Activated T-cell treated with anti-CD3 and anti-CD28 coated beads, Interleukin-2, amount 50 U/mL, for 4 hours (primary cell): Measurements from ENCODE around the gene ELMO1. TPM values are rescaled to one million over a fixed set of nuclear protein-coding genes. Genes with fewer than 3 reads are reported as not detected.

Source experiments
- ATAC-seq, 2 donors: fragments of 200-7000 bp; cut with Tn5 transposase; one replicate each; pipeline ENCODE4 v1.10.0; 2021
- DNase-seq: peaks from one replicate; pipeline ENCODE4 v3.0.0-alpha.2; 2020
- H3K27me3 Mint-ChIP-seq: one replicate; pipeline ENCODE4 v1.8.0; 2021; ENCODE audit warnings: low read depth, mixed read lengths
- H3K36me3 Mint-ChIP-seq: one replicate; pipeline ENCODE4 v1.8.0; 2022; ENCODE audit warnings: mixed read lengths; ENCODE audit not compliant: insufficient read depth
- H3K4me1 Mint-ChIP-seq: one replicate; pipeline ENCODE4 v1.8.0; 2021; ENCODE audit warnings: low read depth, mixed read lengths
- H3K4me3 Mint-ChIP-seq: one replicate; pipeline ENCODE4 v1.8.0; 2021; ENCODE audit warnings: mild to moderate bottlenecking, moderate library complexity, mixed read lengths
- H3K9me3 Mint-ChIP-seq: one replicate; pipeline ENCODE4 v1.8.0; 2021; ENCODE audit warnings: mixed read lengths
- total RNA-seq, 3 donors: library from RNA; stranded (reverse); gene quantifications; one replicate each; pipeline ENCODE4 v1.2.1, GENCODE V29; 2021

ELMO1 gene
- total RNA-seq, 3 donors from 2014 or later: 117 to 137 (median 118) TPM

DNA sequence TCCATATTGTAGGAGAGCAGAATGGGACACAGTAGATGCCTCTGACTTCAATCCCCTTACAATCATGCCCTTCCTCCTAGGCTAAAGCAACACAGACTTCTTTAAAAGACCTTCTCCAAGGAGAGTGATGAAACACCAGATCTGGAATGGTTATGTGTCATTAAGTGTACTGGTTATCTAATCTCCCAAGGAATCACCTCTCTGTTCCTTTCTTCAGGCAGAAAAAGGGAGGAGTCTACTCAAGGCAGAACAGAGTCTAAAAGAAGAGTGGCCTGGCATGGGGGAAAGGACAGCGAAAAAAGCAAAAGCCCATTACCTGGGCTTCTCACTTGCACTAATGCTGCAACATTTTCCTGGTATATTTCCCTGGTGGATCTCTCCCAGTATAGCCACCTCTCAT lies 2.9 kb downstream of the ELMO1 start:
- H3K36me3 Mint-ChIP-seq: peaks cover 20% of the 10 kb centered on the region
- H3K27me3 Mint-ChIP-seq: no peaks in the 10 kb centered on the region
- DNase-seq: no peak
- H3K9me3 Mint-ChIP-seq: no peaks in the 10 kb centered on the region
- peaks cover 79% of the 10 kb centered on the region for H3K4me1 Mint-ChIP-seq
- ATAC-seq: no peak
- peak overlapping the region; percentile 95 for H3K4me3 Mint-ChIP-seq

DNA sequence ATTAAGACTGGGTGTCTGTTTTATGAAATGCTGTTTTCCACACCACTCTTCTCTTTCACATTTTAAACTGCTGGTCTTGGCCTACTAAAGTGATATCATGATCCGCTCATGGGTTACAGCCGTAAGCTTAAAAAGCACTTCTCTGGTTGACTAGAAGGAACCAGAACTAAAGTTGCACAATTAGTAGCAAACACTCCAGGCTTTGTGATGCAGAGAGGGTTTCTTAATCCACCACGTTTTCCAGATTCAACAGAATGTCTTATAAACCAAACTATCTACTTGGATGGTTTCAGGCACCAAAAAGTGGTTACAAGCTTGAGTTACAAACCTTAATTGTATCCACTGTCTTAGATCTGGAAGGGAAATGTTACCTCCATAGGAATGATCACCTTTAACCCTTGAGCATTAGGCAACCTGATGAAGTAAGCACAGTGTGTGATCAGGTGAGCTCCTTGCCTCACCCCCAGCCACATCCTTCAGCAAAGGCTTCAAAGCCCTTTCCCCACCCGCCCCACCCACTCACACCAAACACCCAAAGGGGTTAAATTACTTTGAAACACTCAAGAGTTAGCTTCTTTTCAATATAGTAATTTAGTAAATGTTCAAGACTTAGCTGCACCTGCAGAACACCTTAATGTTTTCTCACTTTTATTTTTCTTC lies 3.5 kb downstream of the ELMO1 start:
- peaks cover 20% of the 10 kb centered on the region for H3K36me3 Mint-ChIP-seq
- no peaks in the 10 kb centered on the region for H3K9me3 Mint-ChIP-seq
- H3K4me3 Mint-ChIP-seq: no peak overlapping the region
- DNase-seq (no peak), ATAC-seq (no peak)
- no peaks in the 10 kb centered on the region for H3K27me3 Mint-ChIP-seq
- peaks cover 81% of the 10 kb centered on the region for H3K4me1 Mint-ChIP-seq

DNA sequence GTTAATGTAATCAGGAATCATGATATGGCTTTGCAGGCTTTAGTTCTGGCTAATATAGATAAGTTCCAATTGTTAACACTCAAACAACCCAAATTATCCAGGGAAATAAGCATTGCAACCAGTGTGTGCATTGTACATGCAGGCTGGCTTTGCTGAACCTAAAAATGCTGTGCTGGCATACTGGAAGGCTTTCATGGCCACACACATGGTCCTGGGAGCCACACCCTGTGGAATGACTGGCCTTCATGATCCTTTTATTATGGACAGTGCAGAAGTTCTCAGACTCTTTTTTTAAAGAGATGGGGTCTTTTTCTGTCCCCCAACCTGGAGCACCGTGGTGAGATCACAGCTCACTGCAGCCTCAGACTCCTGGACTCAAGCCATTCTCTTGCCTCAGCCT lies 5.0 kb downstream of the ELMO1 start:
- Mint-ChIP-seq H3K27me3 (no peaks in the 10 kb centered on the region), H3K4me1 (peaks cover 82% of the 10 kb centered on the region), H3K4me3 (no peak overlapping the region), H3K9me3 (no peaks in the 10 kb centered on the region), H3K36me3 (peaks cover 22% of the 10 kb centered on the region)
- ATAC-seq (no peak), DNase-seq (no peak)

DNA sequence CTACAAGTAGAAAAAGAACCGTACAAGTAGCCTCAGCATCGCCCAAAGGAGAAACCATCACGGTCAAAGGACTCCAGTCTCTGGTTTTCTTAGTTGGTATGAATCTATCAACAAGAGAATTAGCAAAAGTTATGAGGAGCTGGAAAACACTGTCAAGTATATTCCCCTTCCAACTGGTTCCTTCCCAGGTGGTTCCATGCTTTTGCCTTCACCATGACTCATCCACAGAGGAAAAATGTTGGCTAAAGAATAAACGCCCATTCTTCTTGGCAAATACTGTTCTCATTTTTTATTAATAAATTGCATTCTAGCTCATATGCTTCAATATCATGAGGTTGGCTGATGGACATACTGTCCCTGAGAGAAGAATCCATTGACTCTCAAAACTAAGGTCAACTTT lies 6.4 kb downstream of the ELMO1 start:
- no peak overlapping the region for H3K4me3 Mint-ChIP-seq
- no peaks in the 10 kb centered on the region for H3K27me3 Mint-ChIP-seq
- peaks cover 83% of the 10 kb centered on the region for H3K4me1 Mint-ChIP-seq
- ATAC-seq (no peak), DNase-seq (no peak)
- H3K36me3 Mint-ChIP-seq: peaks cover 20% of the 10 kb centered on the region
- H3K9me3 Mint-ChIP-seq: no peaks in the 10 kb centered on the region

DNA sequence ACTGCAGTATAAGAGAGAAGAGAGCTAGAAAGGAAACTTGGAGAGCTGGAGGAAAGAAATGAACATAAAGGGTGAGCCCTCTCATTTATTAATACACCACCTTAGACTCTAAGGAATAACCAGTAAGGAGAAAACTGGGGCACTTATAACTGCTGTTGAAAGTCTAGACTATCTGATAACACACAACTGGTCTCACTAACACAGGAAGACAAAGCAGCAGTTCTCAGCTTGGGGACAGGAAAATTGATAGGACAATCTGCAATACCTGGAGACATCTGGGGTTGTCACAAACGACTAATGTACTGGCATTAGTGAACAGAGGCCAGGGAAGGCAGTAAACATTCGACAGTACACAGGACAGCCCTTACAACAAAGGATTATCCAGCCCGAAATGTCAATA lies 6.8 kb downstream of the ELMO1 start:
- H3K4me1 Mint-ChIP-seq: peaks cover 81% of the 10 kb centered on the region
- peaks cover 20% of the 10 kb centered on the region for H3K36me3 Mint-ChIP-seq
- H3K9me3 Mint-ChIP-seq: no peaks in the 10 kb centered on the region
- ATAC-seq (no peak), DNase-seq (no peak)
- no peaks in the 10 kb centered on the region for H3K27me3 Mint-ChIP-seq
- H3K4me3 Mint-ChIP-seq: peak overlapping the region; percentile 73

DNA sequence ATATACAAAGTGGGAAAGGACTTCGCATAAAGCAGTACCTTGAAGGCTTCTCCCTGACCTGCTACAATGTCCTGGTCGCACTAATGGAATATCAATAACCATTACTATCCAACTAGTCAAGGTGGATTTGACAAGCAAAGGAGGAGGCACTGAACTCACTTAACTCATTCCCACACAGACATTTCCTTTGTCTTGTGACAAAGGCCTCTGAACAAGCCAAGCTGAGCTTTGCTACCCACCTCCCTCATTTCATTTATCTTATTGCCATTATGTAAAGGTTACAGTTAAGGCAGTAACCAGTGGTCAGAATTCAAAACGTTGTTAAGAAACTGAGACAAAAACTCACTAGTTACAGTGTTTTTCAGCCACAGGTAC lies 7.3 kb downstream of the ELMO1 start:
- H3K36me3 Mint-ChIP-seq: peaks cover 20% of the 10 kb centered on the region
- H3K9me3 Mint-ChIP-seq: no peaks in the 10 kb centered on the region
- DNase-seq (no peak), ATAC-seq (no peak)
- H3K4me3 Mint-ChIP-seq: peak overlapping the region; percentile 73
- H3K4me1 Mint-ChIP-seq: peaks cover 79% of the 10 kb centered on the region
- no peaks in the 10 kb centered on the region for H3K27me3 Mint-ChIP-seq

DNA sequence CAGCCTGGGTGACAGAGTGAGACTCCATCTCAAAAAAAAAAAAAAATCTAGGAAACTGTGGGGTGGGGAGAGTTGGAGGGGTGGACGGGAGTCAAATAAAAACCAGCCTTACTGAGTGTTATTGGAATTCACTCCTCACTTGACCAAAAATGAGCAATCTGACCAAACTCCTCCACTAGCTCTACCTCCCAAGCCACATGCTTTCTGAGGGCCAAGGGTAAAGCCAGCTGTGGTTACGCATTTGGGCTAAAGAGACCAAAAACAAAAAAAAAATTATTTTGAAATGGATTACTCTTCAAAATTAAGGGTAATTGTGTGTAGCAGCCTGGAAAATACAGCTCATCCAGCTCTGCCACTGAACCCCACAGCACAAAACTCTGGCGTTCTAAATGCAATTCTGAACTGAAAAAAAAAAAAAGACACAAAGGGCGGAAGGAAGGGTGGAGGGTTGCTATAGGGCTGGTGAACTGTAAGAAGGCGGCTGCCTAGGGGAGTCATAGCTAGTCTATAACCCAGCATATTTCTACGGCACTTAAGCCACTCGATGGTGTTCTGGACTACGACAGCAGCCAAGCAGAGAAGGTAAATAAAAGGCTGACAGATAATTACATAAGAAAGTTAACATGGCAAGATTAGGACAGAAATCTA lies 7.8 kb downstream of the ELMO1 start:
- H3K36me3 Mint-ChIP-seq: peaks cover 20% of the 10 kb centered on the region
- H3K4me1 Mint-ChIP-seq: peaks cover 79% of the 10 kb centered on the region
- no peaks in the 10 kb centered on the region for H3K27me3 Mint-ChIP-seq
- ATAC-seq (peak; percentile 64 to 76), DNase-seq (peak; percentile 20)
- no peaks in the 10 kb centered on the region for H3K9me3 Mint-ChIP-seq
- peak overlapping the region; percentile 73 for H3K4me3 Mint-ChIP-seq

DNA sequence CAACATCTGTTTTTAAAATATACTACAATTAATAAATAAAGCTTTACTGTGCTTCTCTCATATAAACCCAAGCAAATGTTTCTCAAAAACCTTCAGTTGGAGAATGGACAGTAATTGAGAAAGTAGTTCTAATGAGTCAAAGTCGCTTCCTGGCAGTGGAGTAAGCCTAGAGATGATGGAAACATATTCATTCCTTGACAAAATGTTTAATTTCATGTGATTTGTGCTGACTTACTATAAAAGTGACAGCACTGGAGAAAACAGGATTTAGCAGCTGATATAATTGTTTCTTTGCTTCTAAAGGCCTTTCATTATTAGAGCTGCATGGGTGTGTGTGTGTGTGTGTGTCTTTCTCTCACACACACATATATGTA lies 9.0 kb downstream of the ELMO1 start:
- Mint-ChIP-seq H3K4me1 (peaks cover 80% of the 10 kb centered on the region), H3K36me3 (peaks cover 15% of the 10 kb centered on the region), H3K4me3 (no peak overlapping the region), H3K9me3 (no peaks in the 10 kb centered on the region), H3K27me3 (no peaks in the 10 kb centered on the region)
- ATAC-seq (peak in 1 of 2 donors; percentile 38), DNase-seq (no peak)

DNA sequence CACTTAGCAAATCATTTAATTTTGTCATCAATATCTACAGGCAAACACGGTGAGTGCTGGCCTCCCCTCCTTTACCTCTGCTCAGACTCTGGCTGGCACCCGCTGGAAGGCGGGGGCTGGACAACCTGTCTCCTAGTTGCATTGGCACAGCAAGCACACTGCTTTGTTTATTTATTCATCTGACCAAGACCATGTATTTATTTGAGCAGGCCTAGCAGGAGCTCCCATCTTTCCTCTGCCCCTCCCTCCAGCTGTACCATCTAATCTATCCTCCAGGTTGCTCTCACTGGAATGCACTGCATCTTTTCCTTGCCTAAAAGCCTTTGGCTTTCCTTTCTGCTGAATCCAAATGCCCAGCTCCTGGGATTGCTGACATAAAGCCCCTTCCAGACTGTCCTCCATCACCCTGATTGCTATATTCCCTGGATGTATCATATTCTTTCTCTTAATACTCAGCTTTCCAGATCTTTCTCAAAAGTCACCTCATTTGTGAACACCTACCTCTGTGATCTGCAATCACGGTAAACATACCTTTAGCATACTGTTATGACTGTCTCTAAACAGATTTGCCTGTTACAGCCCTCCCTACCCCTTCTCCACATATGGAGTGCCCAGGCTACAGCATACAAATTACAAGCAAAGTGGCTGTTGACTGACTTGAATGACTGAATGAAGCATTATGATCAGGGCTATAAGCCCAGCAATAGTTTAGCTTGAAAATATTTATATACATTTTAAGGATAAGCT lies 9.6 kb downstream of the ELMO1 start:
- Mint-ChIP-seq H3K9me3 (no peaks in the 10 kb centered on the region), H3K4me3 (no peak overlapping the region), H3K36me3 (peaks cover 13% of the 10 kb centered on the region), H3K27me3 (no peaks in the 10 kb centered on the region), H3K4me1 (peaks cover 83% of the 10 kb centered on the region)
- DNase-seq (no peak), ATAC-seq (no peak)

DNA sequence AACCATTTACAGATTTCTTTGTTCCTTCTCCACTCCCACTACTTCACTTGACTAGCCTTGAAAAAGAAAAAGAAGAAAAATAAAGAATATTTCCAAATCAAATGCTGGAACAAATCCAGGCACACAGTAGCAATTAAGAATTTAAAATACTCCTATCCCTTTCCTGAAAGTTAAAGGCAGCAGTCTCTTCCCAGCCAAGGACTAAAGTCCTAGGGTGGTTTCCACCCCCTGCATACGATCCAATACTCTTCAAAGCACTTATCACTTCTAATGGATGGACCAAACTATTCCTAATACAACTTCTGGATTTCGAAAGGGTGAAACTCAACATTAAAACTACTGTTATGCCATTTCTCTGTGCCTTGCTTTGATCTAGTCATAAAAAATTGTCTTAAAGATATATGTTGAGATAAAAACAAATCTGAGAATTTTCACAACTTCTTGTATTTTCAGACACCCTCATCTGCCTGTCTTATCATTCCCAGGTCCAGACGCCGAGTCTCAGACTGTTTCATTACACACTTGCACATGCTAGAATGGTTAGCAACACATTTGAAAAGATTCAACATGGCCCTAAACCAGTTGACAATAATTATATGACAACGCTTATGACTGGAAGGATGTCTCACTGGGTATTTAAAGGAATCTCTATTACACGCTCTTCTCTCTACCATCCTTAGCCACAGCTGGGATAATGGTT lies 13.4 kb downstream of the ELMO1 start:
- no peak for ATAC-seq
- no peak for DNase-seq
- Mint-ChIP-seq H3K9me3 (no peaks in the 10 kb centered on the region), H3K4me1 (peaks cover 76% of the 10 kb centered on the region), H3K27me3 (no peaks in the 10 kb centered on the region), H3K36me3 (peaks cover 15% of the 10 kb centered on the region), H3K4me3 (no peak overlapping the region)

DNA sequence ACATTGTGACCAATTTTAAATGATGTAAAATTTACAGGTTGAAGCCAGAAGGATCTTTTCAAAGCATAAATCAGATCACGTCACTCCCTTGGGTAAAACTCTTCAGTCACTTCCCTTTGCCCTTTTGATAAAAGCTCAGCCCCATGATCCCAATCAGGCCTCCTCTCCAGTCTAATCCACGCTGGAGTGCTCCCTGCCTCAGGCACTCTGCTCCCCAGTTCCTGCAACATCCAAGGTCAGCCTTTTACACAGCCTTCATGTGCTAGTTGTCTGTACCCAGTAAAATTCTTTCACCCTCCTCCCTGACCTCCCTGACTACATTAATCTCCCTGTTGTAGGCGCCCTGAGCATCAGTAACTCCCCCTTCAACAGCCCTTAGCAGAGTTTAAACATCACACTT lies 14.1 kb downstream of the ELMO1 start:
- DNase-seq: no peak
- ATAC-seq: no peak
- H3K27me3 Mint-ChIP-seq: no peaks in the 10 kb centered on the region
- H3K4me1 Mint-ChIP-seq: peaks cover 75% of the 10 kb centered on the region
- H3K4me3 Mint-ChIP-seq: no peak overlapping the region
- peaks cover 20% of the 10 kb centered on the region for H3K36me3 Mint-ChIP-seq
- H3K9me3 Mint-ChIP-seq: no peaks in the 10 kb centered on the region

DNA sequence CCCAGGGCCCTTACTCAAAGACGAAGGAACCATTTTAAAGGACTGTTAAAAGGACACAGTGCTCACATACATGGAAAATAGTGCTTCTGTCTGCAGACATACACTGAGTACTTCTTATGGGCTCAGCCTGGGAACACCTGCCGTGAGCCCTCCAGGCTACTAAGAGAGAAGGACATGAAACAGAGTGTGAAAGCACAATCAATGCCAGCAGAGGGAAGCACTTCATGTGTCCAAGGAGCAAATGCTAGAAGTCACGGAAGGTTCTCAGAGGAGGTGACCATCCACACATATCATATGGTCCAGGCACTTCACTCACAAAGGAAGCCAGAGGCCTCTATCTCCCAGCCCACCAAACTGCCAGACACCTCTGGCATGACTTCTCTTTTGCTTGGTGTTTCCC lies 15.5 kb downstream of the ELMO1 start:
- no peak for ATAC-seq
- no peak for DNase-seq
- H3K27me3 Mint-ChIP-seq: no peaks in the 10 kb centered on the region
- peak overlapping the region; percentile 44 for H3K4me3 Mint-ChIP-seq
- H3K4me1 Mint-ChIP-seq: peaks cover 76% of the 10 kb centered on the region
- peaks cover 30% of the 10 kb centered on the region for H3K36me3 Mint-ChIP-seq
- no peaks in the 10 kb centered on the region for H3K9me3 Mint-ChIP-seq

DNA sequence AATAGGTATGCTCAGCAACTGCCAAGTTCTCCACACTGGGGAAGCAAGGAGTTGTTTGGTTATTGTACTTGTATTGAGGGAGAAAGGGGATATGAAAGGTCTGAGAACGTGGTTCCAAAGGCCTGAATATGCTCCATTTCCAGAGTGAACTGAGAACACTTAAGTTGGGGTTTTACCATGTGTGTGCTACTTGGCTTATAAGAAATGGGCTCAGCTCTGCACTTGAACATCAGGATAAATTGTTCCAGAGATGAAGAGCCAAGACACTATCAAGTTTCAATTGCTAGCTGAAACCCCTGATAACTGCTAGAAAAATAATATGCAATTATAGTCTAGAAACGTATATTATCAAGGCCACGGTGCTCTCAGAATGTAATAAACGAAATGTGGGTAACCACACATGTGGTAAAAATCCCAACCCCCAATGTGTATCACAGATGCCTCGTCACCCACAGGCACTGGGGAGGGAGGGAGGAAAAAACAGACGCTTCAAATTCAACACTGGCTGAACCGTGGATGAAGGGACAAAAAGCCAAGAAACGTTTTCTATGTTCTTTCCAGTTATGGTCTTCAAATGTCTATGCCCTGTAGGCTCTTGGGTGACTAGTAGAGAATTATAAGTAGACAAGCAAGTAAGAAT lies 16.3 kb downstream of the ELMO1 start:
- DNase-seq: peak; percentile 20
- Mint-ChIP-seq H3K4me1 (peaks cover 75% of the 10 kb centered on the region), H3K27me3 (no peaks in the 10 kb centered on the region), H3K9me3 (no peaks in the 10 kb centered on the region), H3K4me3 (peak overlapping the region; percentile 44), H3K36me3 (peaks cover 30% of the 10 kb centered on the region)
- peak; percentile 85 to 87 for ATAC-seq

DNA sequence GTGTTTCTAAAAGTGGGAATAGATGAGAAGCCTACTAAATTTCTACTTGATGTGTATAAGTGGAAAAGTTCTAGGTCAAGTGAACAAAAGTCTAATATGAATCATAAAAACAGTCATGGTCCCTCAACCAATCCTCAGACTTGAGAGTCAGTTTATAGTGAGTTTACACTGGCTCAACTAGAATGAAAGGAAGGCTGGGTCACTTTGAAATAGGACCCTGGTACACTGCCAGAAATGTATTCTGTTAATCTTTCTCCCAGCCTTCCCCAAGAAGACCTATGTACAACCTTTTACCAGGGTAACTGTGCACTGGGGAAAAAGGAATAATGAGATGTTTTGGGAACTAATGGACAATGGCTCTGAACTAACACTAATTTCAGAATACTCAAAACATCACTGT lies 17.3 kb downstream of the ELMO1 start:
- H3K4me1 Mint-ChIP-seq: peaks cover 73% of the 10 kb centered on the region

More for the DNA sequence above, 17.3 kb downstream of the ELMO1 start:
- Mint-ChIP-seq H3K36me3 (peaks cover 33% of the 10 kb centered on the region), H3K9me3 (no peaks in the 10 kb centered on the region), H3K4me3 (no peak overlapping the region), H3K27me3 (no peaks in the 10 kb centered on the region)
- DNase-seq: no peak
- ATAC-seq: no peak
